GM12872 (cell line): Measurements from ENCODE around the gene GPS1.

ENCODE experiments used
- TF ChIP-seq, protein P1 (sequence below): IDR thresholded peaks from 3 replicates; pipeline ENCODE4 v1.5.1; 2011; ENCODE audit warnings: low read depth, mild to moderate bottlenecking, low read length, moderate library complexity; ENCODE audit not compliant: insufficient read depth

GPS1 gene

DNA sequence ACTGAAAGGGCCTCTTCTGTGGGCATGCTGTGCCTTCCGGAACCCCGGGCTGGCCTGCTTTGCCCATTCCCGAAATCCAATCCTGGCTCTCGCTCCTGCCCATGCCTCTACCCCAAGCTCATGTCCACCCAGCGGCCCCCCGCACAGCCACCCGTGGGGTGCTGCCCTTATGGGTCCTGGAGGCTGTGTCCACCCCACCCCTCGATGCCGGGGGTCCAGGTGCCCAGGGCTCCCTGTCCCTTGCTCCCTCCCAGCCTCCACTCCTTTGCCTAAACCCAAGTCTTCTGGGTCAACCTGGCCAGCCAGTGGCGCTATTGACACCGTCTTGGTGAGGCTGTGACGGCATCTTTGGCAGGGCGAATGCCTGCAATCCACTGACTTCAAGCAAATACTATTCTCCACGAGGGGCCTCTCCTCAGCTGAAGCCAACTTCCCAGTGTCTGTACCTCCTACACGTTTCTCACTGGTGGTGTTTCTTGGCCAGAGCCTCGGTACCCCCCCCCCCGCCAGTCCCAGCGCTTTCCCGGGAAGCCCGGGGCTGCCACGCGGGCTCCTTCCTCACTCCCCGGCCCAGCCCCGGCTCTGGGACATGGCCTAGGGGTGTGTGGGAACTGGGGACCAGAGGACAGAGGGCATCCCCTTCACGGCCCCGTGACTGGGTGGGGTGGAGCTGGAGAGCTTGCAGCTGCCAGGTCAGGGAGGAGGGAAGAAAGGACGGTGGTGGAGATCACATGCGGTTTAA, 26.1 kb downstream of the GPS1 start:
- TF ChIP-seq, protein P1, sequence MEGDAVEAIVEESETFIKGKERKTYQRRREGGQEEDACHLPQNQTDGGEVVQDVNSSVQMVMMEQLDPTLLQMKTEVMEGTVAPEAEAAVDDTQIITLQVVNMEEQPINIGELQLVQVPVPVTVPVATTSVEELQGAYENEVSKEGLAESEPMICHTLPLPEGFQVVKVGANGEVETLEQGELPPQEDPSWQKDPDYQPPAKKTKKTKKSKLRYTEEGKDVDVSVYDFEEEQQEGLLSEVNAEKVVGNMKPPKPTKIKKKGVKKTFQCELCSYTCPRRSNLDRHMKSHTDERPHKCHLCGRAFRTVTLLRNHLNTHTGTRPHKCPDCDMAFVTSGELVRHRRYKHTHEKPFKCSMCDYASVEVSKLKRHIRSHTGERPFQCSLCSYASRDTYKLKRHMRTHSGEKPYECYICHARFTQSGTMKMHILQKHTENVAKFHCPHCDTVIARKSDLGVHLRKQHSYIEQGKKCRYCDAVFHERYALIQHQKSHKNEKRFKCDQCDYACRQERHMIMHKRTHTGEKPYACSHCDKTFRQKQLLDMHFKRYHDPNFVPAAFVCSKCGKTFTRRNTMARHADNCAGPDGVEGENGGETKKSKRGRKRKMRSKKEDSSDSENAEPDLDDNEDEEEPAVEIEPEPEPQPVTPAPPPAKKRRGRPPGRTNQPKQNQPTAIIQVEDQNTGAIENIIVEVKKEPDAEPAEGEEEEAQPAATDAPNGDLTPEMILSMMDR = no peak

DNA sequence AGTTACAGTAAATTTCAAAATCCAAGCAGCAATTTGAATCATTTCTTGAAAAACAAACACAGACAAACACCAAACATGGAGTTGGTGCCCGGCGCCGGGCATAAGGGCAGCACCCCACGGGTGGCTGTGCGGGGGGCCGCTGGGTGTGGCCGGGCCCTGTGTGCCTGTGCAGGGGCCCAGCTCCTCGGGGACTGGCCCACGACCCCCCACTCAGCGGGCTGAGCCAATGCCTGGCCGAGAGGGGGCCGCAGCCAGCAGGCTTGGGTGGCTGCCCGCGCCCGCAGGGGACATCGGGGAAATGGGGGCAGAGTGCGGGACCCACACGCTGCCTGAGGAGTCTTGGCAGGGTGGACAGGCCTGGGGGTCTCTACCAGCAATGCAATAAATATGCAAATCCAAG, 26.7 kb downstream of the GPS1 start:
- TF ChIP-seq, protein P1 = no peak

DNA sequence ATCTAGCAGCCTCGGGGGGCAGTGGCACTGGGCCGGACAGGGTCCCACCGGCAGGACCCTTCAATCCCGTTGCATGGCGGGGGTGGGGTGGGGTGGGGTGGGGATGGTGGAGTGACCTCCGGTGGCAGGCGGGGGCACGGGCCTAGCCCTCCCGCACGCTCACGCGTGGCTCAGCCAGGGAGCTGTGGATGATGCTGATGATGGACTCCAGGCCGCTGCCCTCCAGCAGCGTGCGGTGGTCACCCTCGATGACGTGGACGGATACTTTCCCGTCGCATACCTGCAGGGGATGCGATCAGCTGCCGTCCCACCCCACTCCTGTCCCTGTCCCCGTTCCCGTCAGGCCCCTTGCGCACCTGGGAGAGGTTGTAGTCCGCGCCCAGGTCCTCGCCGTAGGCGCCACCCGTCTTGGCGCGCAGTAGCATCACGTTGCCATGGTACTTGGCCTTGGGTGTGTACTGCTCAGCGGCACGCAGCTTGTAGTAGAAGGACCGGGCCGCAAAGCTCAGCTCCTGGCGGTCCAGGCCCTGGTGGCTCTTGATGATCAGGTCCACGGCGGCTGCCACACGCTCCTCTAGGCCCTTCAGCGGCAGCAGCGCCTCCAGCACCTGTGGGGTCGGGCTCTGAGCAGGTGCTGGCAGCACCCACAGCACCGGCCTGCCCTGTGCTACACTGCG, 27.4 kb downstream of the GPS1 start:
- TF ChIP-seq, protein P1 = no peak

DNA sequence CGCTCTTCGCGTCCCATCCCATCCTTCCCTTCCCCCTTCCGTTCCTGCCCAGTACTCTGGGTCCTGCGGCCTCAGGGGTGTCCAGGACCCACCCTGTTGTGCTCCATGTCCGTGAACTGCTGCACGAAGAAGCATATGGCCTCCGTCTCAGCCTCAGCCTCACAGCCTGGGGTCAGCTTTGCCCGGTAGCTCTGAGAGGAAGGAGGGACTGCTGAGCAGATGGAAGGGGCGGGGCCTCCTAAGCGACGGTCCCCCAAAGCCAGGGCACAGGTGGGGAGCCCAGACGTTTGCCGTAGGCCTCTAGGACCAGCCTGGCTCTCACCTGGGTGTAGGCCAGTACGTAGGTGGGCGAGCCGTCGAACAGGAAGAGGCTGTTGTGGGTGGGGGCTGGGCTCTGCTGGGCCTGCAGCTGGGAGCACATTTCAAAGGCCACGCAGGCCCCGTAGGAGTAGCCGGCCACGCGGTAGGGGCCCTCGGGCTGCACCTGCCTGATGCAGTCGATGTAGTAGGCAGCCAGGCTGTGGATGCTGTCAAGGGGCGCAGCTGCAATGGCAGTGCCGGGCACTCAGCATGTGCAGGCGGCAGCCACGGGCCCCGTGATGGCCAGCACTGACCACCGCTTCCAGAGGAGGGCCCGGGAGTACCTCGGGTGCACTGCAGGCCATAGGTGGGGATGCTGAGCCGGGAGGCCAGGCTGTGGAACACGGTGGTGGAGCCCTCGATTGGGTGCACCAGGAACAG, 28.5 kb downstream of the GPS1 start:
- TF ChIP-seq, protein P1 = no peak

DNA sequence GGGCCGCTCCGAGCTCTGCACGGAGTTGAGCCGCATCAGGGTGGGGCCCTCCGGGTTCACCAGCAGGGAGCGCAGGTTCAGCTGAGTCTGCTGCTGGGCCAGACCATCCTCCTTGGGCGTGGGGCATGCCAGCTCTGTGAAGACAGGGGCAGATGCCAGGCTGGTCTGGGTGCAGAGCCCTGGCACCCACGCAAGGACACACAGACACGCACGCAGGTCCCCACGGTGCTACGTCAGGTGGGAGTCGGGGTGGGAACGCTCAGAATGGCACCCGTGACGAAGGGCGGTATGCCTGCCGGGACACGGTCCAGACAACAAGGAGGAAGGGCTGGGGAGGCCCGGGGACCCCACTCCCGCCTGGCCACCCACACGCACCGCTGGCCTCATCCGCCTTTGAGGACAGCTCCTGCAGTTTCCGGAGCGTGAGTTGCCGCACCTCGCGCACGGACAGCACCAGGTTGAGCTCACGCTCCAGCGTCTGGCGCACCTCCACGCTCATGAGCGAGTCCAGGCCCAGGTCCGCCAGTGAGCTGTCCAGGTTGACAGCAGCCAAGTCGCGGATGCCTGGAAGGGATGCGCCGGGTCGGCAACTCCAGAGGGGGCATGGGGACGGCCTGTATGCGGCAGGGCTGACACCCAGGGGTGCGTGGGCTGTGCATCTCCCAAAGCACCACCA, 29.2 kb downstream of the GPS1 start:
- TF ChIP-seq, protein P1 = no peak

DNA sequence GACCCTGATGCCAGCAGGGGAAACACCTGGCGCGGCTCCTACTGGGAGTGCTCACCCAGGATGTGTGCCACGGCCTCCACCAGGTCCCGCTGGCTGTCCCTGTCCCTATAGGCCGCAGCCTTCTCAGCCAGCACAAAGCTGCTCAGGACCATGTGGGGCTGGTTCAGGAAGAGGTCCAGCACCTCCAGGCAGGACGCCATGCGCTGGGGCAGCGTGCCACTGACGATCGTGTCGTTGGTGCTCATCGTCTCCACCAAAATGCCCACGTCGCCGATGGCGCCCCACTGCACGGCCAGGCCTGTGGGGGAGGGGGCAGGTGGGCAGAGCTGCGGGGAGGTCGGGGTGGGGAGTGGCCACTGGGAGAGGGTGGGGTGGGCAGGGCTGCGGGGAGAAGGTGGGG, 29.8 kb downstream of the GPS1 start:
- TF ChIP-seq, protein P1 = no peak

DNA sequence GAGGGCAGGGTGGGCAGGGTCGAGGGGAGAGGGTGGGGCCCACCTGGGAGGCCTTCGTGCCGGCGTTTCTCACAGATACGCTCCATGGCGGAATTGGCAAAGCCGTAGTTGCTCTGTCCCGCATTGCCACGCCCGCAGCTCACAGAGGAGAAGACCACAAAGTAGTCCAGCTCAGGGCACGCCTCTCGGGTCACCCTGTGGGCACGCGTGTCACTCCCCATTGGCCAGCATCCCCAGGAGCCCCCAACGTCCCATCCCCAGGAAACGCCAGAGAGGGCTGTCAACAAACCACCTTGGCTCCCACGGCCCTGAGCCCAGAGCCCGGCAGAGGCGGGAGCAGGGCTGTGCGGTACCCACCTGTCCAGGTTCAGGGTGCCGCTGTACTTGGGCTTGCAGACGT, 30.3 kb downstream of the GPS1 start:
- TF ChIP-seq, protein P1 = no peak
